SU-DHL-6 (cell line): ENCODE results near the gene GKAP1.

Experiments used
- H2AFZ ChIP-seq: fragments of 200-600 bp; sonication (generic); 2 replicates; pipeline ENCODE4 v1.6.1; 2014; ENCODE audit warnings: low read depth, mild to moderate bottlenecking, moderate library complexity, mixed read lengths, antibody characterized with exemption, low read length; ENCODE audit not compliant: severe bottlenecking
- H3F3A ChIP-seq: fragments of 200-600 bp; shearing (Covaris generic); 2 replicates; pipeline ENCODE4 v1.6.0; 2016; ENCODE audit warnings: antibody characterized with exemption, mild to moderate bottlenecking; ENCODE audit not compliant: insufficient read depth
- H3K27ac ChIP-seq: fragments of 200-600 bp; sonication (generic); 2 replicates; pipeline ENCODE4 v1.5.1; 2016; ENCODE audit warnings: low read depth, mild to moderate bottlenecking, low read length, moderate library complexity, mixed read lengths
- H3K27me3 ChIP-seq: fragments of 200-600 bp; sonication (generic), shearing (Covaris generic); 2 replicates; pipeline ENCODE4 v1.6.0; 2014; ENCODE audit warnings: mild to moderate bottlenecking, low read length
- H3K36me3 ChIP-seq: fragments of 200-600 bp; sonication (generic); 2 replicates; pipeline ENCODE4 v1.6.1; 2014; ENCODE audit warnings: mild to moderate bottlenecking, low read length, mixed read lengths
- H3K4me2 ChIP-seq: fragments of 300-600, 200-600 bp; shearing (Covaris generic), sonication (generic); 2 replicates; pipeline ENCODE4 v1.6.0; 2014; ENCODE audit warnings: low read length, low read depth, mild to moderate bottlenecking; ENCODE audit not compliant: poor library complexity, severe bottlenecking
- H3K4me3 ChIP-seq: fragments of 200-600 bp; sonication (generic); 2 replicates; pipeline ENCODE4 v1.5.1; 2014; ENCODE audit warnings: antibody characterized with exemption, low read length, mild to moderate bottlenecking, mixed read lengths; ENCODE audit not compliant: insufficient read depth, poor library complexity, severe bottlenecking
- H3K79me2 ChIP-seq: fragments of 200-600 bp; sonication (generic); 2 replicates; pipeline ENCODE4 v1.6.1; 2014; ENCODE audit warnings: mild to moderate bottlenecking, low read length, moderate library complexity; ENCODE audit not compliant: insufficient read depth
- H3K9ac ChIP-seq: fragments of 200-600 bp; sonication (generic); 2 replicates; pipeline ENCODE4 v1.7.0; 2014; ENCODE audit warnings: mild to moderate bottlenecking, low read length
- H3K9me2 ChIP-seq: fragments of 200-600 bp; sonication (generic); replicated peaks from 2 replicates; pipeline ENCODE4 v1.6.1; 2014; ENCODE audit warnings: low read length; ENCODE audit not compliant: insufficient read depth
- H3K9me3 ChIP-seq: fragments of 200-600 bp; sonication (generic); 2 replicates; pipeline ENCODE4 v1.6.1; 2014; ENCODE audit warnings: low read length, mixed read lengths; ENCODE audit not compliant: insufficient read depth
- H4K20me1 ChIP-seq: fragments of 200-600 bp; sonication (generic); 2 replicates; pipeline ENCODE4 v1.6.1; 2014; ENCODE audit warnings: low read depth, mild to moderate bottlenecking, antibody characterized with exemption, low read length, moderate library complexity, mixed read lengths
- CTCF ChIP-seq: fragments of 200-600 bp; sonication (generic); IDR thresholded peaks from one replicate; pipeline ENCODE4 v1.5.1; 2017; ENCODE audit warnings: antibody characterized with exemption, mild to moderate bottlenecking, low read length, moderate library complexity; ENCODE audit not compliant: insufficient read depth, poor library complexity, severe bottlenecking
- EZH2phosphoT487 ChIP-seq: fragments of 200-600 bp; sonication (generic), shearing (Covaris generic); conservative IDR thresholded peaks from 2 replicates; pipeline ENCODE4 v1.6.1; 2018; ENCODE audit warnings: mild to moderate bottlenecking, antibody characterized with exemption, low read length, moderate library complexity, mixed read lengths

GKAP1 gene

GRCh38 chr9:83724436-83724835 lies 93.1 kb downstream of the GKAP1 start:
- Histone ChIP-seq H3K4me3 (no peak overlapping the region), H4K20me1 (no peaks in the 10 kb centered on the region)

GRCh38 chr9:83722726-83723495 lies 94.7 kb downstream of the GKAP1 start:
- Histone ChIP-seq H3K27me3 (no peaks in the 10 kb centered on the region), H3K79me2 (no peaks in the 10 kb centered on the region), H3K4me3 (no peak overlapping the region), H3F3A (no peaks in the 10 kb centered on the region), H3K27ac (no peak overlapping the region), H3K9ac (no peak overlapping the region), H3K4me2 (no peak overlapping the region), H3K9me3 (no peaks in the 10 kb centered on the region), H3K36me3 (no peaks in the 10 kb centered on the region), H3K9me2 (no peaks in the 10 kb centered on the region), H2AFZ (no peak overlapping the region), H4K20me1 (no peaks in the 10 kb centered on the region)
- TF ChIP-seq CTCF (no peak), EZH2phosphoT487 (no peak)

More at GRCh38 chr9:83724436-83724835, 93.1 kb downstream of the GKAP1 start:
- Histone ChIP-seq H3K27ac (no peak overlapping the region), H3K36me3 (no peaks in the 10 kb centered on the region), H3K9ac (no peak overlapping the region), H2AFZ (no peak overlapping the region), H3K79me2 (no peaks in the 10 kb centered on the region), H3K9me3 (no peaks in the 10 kb centered on the region), H3K4me2 (no peak overlapping the region), H3K9me2 (no peaks in the 10 kb centered on the region), H3K27me3 (no peaks in the 10 kb centered on the region), H3F3A (no peaks in the 10 kb centered on the region)
- TF ChIP-seq CTCF (no peak), EZH2phosphoT487 (no peak)

- no peak for TF ChIP-seq EZH2phosphoT487
- TF ChIP-seq CTCF, result no peak
- Histone ChIP-seq H3F3A (no peaks in the 10 kb centered on the region), H3K4me2 (no peak overlapping the region), H3K79me2 (no peaks in the 10 kb centered on the region), H3K9ac (no peak overlapping the region), H3K27me3 (no peaks in the 10 kb centered on the region), H3K9me2 (no peaks in the 10 kb centered on the region), H2AFZ (no peak overlapping the region), H4K20me1 (no peaks in the 10 kb centered on the region), H3K36me3 (no peaks in the 10 kb centered on the region), H3K4me3 (no peak overlapping the region), H3K27ac (no peak overlapping the region), H3K9me3 (no peaks in the 10 kb centered on the region)
Observed at GRCh38 chr9:83721509-83721908, 96.1 kb downstream of the GKAP1 start.
